GM10847 (cell line): Measurements from ENCODE around the gene TMEM8B.

Experiments used
- POLR2A ChIP-seq: IDR thresholded peaks from 2 replicates; pipeline ENCODE4 v1.6.1; 2011; ENCODE audit not compliant: insufficient read length; ENCODE audit errors: extremely low read depth

TMEM8B gene

GRCh38 chr9:35844628-35845270 lies 15.7 kb downstream of the TMEM8B start:
- no peak for TF ChIP-seq POLR2A

GRCh38 chr9:35845824-35846771 lies 17.1 kb downstream of the TMEM8B start:
- no peak for TF ChIP-seq POLR2A

GRCh38 chr9:35847792-35848572 lies 19.0 kb downstream of the TMEM8B start:
- no peak for TF ChIP-seq POLR2A

GRCh38 chr9:35852267-35852815 lies 23.3 kb downstream of the TMEM8B start:
- TF ChIP-seq POLR2A = no peak

- no peak for TF ChIP-seq POLR2A
These were observed 24.1 kb downstream of the TMEM8B start for GRCh38 chr9:35852876-35853865.

GRCh38 chr9:35854091-35854762 lies 25.2 kb downstream of the TMEM8B start:
- no peak for TF ChIP-seq POLR2A

- no peak for TF ChIP-seq POLR2A
These were observed 27.2 kb downstream of the TMEM8B start for GRCh38 chr9:35856206-35856605.

GRCh38 chr9:35856882-35857281 lies 27.9 kb downstream of the TMEM8B start:
- no peak for TF ChIP-seq POLR2A

GRCh38 chr9:35858458-35858857 lies 29.4 kb downstream of the TMEM8B start:
- no peak for TF ChIP-seq POLR2A

- TF ChIP-seq POLR2A = no peak
These were observed 30.4 kb downstream of the TMEM8B start for GRCh38 chr9:35859310-35859989.

- TF ChIP-seq POLR2A = no peak
These were observed 30.9 kb downstream of the TMEM8B start for GRCh38 chr9:35859990-35860339.

GRCh38 chr9:35861161-35861897 lies 32.3 kb downstream of the TMEM8B start:
- no peak for TF ChIP-seq POLR2A
